Umbilical cord (tissue), 2 donors: ENCODE measurements around the gene CORO7. TPM values are rescaled to one million over a fixed set of nuclear protein-coding genes. Genes with fewer than 3 reads are reported as not detected.
A peak's percentile ranks its signal among the peaks of the same experiment; 100 is the strongest.
"Not testable (repeated sequence)": the region's sequence is repeated elsewhere in the genome, so short reads cannot be mapped to it uniquely, and the experiment has no call there.

Source experiments
- DNase-seq: peaks from one replicate; pipeline ENCODE4 v3.0.0-alpha.2; 2015; ENCODE audit warnings: low spot score
- total RNA-seq: library from RNA; depleted of rRNA; stranded (reverse); fragments of >200 nt; gene quantifications from one replicate; pipeline ENCODE4 v1.2.3, GENCODE V29; 2014; ENCODE audit warnings: low replicate concordance; ENCODE audit not compliant: insufficient read depth

The CORO7 gene
- total RNA-seq, 1 donor from 2014 or later = 53.2 TPM

- no peak for DNase-seq
Observed at GRCh38 chr16:4356820-4357219, 59.6 kb downstream of the CORO7 start.

GRCh38 chr16:4354512-4355409 is 61.6 kb downstream of the CORO7 start:
- no peak for DNase-seq

GRCh38 chr16:4353675-4354074 is 62.7 kb downstream of the CORO7 start:
- no peak for DNase-seq

GRCh38 chr16:4352843-4353242 is 63.6 kb downstream of the CORO7 start:
- DNase-seq = no peak

- DNase-seq = no peak
Observed at GRCh38 chr16:4351880-4352279, 64.5 kb downstream of the CORO7 start.

GRCh38 chr16:4350787-4351659 is 65.4 kb downstream of the CORO7 start, which contains the start of gene PAM16:
Gene PAM16 (minus strand): TSS chr16:4351321. CDS start chr16:4351234, 87 bp downstream.
- peak; percentile 96 for DNase-seq

- DNase-seq = no peak
Observed at GRCh38 chr16:4350365-4350786, 66.0 kb downstream of the CORO7 start.

- no peak for DNase-seq
Observed at GRCh38 chr16:4349332-4349731, 67.1 kb downstream of the CORO7 start.

GRCh38 chr16:4347765-4348509 is 68.5 kb downstream of the CORO7 start:
- no peak for DNase-seq

- DNase-seq = no peak
Observed at GRCh38 chr16:4347010-4347409, 69.4 kb downstream of the CORO7 start.

GRCh38 chr16:4345836-4346781 is 70.3 kb downstream of the CORO7 start:
- DNase-seq = no peak

GRCh38 chr16:4344983-4345835 is 71.2 kb downstream of the CORO7 start:
- DNase-seq = no peak

GRCh38 chr16:4344300-4344982 is 72.0 kb downstream of the CORO7 start:
- DNase-seq = not testable (repeated sequence)

- no peak for DNase-seq
Observed at GRCh38 chr16:4342866-4343744, 73.3 kb downstream of the CORO7 start.

- no peak for DNase-seq
Observed at GRCh38 chr16:4341250-4341649, 75.1 kb downstream of the CORO7 start.

- no peak for DNase-seq
Observed at GRCh38 chr16:4340443-4340842, 76.0 kb downstream of the CORO7 start.

- DNase-seq = peak; percentile 83
Observed at GRCh38 chr16:4339909-4340308, 76.5 kb downstream of the CORO7 start.

GRCh38 chr16:4339455-4339854 is 76.9 kb downstream of the CORO7 start:
- no peak for DNase-seq
